HG03439 (cell line): ENCODE data around the gene AXDND1.
"Not testable (repeated sequence)": the region's sequence is repeated elsewhere in the genome, so short reads cannot be mapped to it uniquely, and the experiment has no call there.

Experiments
- ATAC-seq: cut with Tn5 transposase; IDR thresholded peaks from one replicate; pipeline ENCODE4 v1.9.1; 2021; ENCODE audit warnings: mild to moderate bottlenecking, moderate library complexity; ENCODE audit not compliant: unreplicated experiment

Gene AXDND1

GRCh38 chr1:179365342-179366092 is at the start of gene AXDND1:
Gene AXDND1 (plus strand): TSS chr1:179365971. CDS start chr1:179366510, 539 bp downstream.
- peak; percentile 98 for ATAC-seq

- no peak for ATAC-seq
Measured at GRCh38 chr1:179318491-179318890, 47.3 kb upstream of the AXDND1 start.

GRCh38 chr1:179321533-179322216 is 44.1 kb upstream of the AXDND1 start:
- ATAC-seq = no peak

GRCh38 chr1:179322557-179322956 is 43.2 kb upstream of the AXDND1 start:
- ATAC-seq = no peak

GRCh38 chr1:179323436-179323835 is 42.3 kb upstream of the AXDND1 start:
- no peak for ATAC-seq

GRCh38 chr1:179325836-179326235 is 39.9 kb upstream of the AXDND1 start:
- no peak for ATAC-seq

- no peak for ATAC-seq
Measured at GRCh38 chr1:179326746-179327145, 39.0 kb upstream of the AXDND1 start.

- ATAC-seq = no peak
Measured at GRCh38 chr1:179327196-179327595, 38.6 kb upstream of the AXDND1 start.

GRCh38 chr1:179327679-179328078 is 38.1 kb upstream of the AXDND1 start:
- ATAC-seq = no peak

GRCh38 chr1:179329862-179330261 is 35.9 kb upstream of the AXDND1 start:
- ATAC-seq = no peak

GRCh38 chr1:179334440-179334839 is 31.3 kb upstream of the AXDND1 start:
- ATAC-seq = no peak

- ATAC-seq = no peak
Measured at GRCh38 chr1:179337288-179337687, 28.5 kb upstream of the AXDND1 start.

- ATAC-seq = no peak
Measured at GRCh38 chr1:179337942-179338560, 27.7 kb upstream of the AXDND1 start.

GRCh38 chr1:179340918-179341317 is 24.9 kb upstream of the AXDND1 start:
- no peak for ATAC-seq

- ATAC-seq = no peak
Measured at GRCh38 chr1:179341943-179342547, 23.7 kb upstream of the AXDND1 start.

- ATAC-seq = no peak
Measured at GRCh38 chr1:179342740-179343404, 22.9 kb upstream of the AXDND1 start.

GRCh38 chr1:179351281-179351680 is 14.5 kb upstream of the AXDND1 start:
- ATAC-seq = no peak

GRCh38 chr1:179352236-179352635 is 13.5 kb upstream of the AXDND1 start:
- ATAC-seq = no peak

- no peak for ATAC-seq
Measured at GRCh38 chr1:179353546-179353945, 12.2 kb upstream of the AXDND1 start.

GRCh38 chr1:179361631-179362030 is 4.1 kb upstream of the AXDND1 start:
- not testable (repeated sequence) for ATAC-seq
